GM23248 (cell line): ENCODE results near the gene ST6GALNAC3. TPM values are rescaled to one million over a fixed set of nuclear protein-coding genes. Genes with fewer than 3 reads are reported as not detected.

Source experiments
- DNase-seq: peaks from one replicate; pipeline ENCODE4 v3.0.0-alpha.2; 2015
- H2AFZ ChIP-seq: fragments of 200-600 bp; sonication (generic); 2 replicates; pipeline ENCODE4 v1.6.1; 2016; ENCODE audit warnings: antibody characterized with exemption
- H3F3A ChIP-seq: fragments of 200-600 bp; sonication (generic); 2 replicates; pipeline ENCODE4 v1.6.1; 2016; ENCODE audit warnings: mild to moderate bottlenecking, antibody characterized with exemption, mixed run types; ENCODE audit not compliant: insufficient read depth
- H3K27ac ChIP-seq: fragments of 200-600 bp; sonication (generic); 2 replicates; pipeline ENCODE4 v1.5.1; 2016; ENCODE audit warnings: mild to moderate bottlenecking
- H3K27me3 ChIP-seq: fragments of 200-600 bp; sonication (generic); replicated peaks from 2 replicates; pipeline ENCODE4 v1.6.1; 2016; ENCODE audit warnings: mild to moderate bottlenecking; ENCODE audit not compliant: insufficient read depth
- H3K36me3 ChIP-seq: fragments of 200-600 bp; sonication (generic); 2 replicates; pipeline ENCODE4 v1.6.1; 2016; ENCODE audit warnings: low read depth, mild to moderate bottlenecking
- H3K4me1 ChIP-seq: fragments of 200-600 bp; sonication (generic); 2 replicates; pipeline ENCODE4 v1.6.1; 2016; ENCODE audit warnings: mild to moderate bottlenecking; ENCODE audit not compliant: insufficient read depth
- H3K4me2 ChIP-seq: fragments of 200-600 bp; sonication (generic); one replicate; pipeline ENCODE4 v1.6.1; 2016; ENCODE audit warnings: mild to moderate bottlenecking; ENCODE audit not compliant: unreplicated experiment
- H3K4me3 ChIP-seq: fragments of 200-600 bp; sonication (generic); 2 replicates; pipeline ENCODE4 v1.5.1; 2016; ENCODE audit warnings: mild to moderate bottlenecking
- H3K79me2 ChIP-seq: fragments of 200-600 bp; sonication (generic); 2 replicates; pipeline ENCODE4 v1.6.1; 2016; ENCODE audit warnings: mild to moderate bottlenecking; ENCODE audit not compliant: insufficient read depth
- H3K9ac ChIP-seq: fragments of 200-600 bp; sonication (generic); 2 replicates; pipeline ENCODE4 v1.6.1; 2016; ENCODE audit warnings: mild to moderate bottlenecking
- H3K9me2 ChIP-seq: fragments of 200-600 bp; sonication (generic); 2 replicates; pipeline ENCODE4 v1.6.1; 2016; ENCODE audit warnings: mixed run types, mild to moderate bottlenecking, moderate library complexity; ENCODE audit not compliant: insufficient read depth
- H3K9me3 ChIP-seq: fragments of 200-600 bp; sonication (generic); one replicate; pipeline ENCODE4 v1.6.1; 2017; ENCODE audit warnings: low read depth
- H4K20me1 ChIP-seq: fragments of 200-600 bp; sonication (generic); 2 replicates; pipeline ENCODE4 v1.6.0; 2016; ENCODE audit not compliant: insufficient read depth
- EZH2 ChIP-seq: fragments of 200-600 bp; sonication (generic); IDR thresholded peaks from 2 replicates; pipeline ENCODE4 v1.6.1; 2018; ENCODE audit warnings: antibody characterized with exemption, mild to moderate bottlenecking; ENCODE audit not compliant: insufficient read depth, poor library complexity, severe bottlenecking
- EZH2phosphoT487 ChIP-seq: fragments of 200-600 bp; sonication (generic); IDR thresholded peaks from 2 replicates; pipeline ENCODE4 v1.6.1; 2018; ENCODE audit warnings: antibody characterized with exemption, moderate library complexity, mild to moderate bottlenecking, low read depth; ENCODE audit not compliant: insufficient read depth
- WGBS, 2 experiments: methylation state at CpG; one replicate each; pipeline ENCODE4 v1.1.6; 2015 to 2017; ENCODE audit warnings: low lambda C conversion rate in 2 of 2, low coverage in 1 of 2; ENCODE audit errors: missing lambda C conversion rate in 2 of 2; 5-methylcytosine and 5-hydroxymethylcytosine counted together
- in situ Hi-C: fragments of 300-500 bp; cut with MboI; formaldehyde crosslinking; loops from 2 replicates; pipeline ENCODE4 v1.15.0; 2020
- polyA plus RNA-seq: library from polyadenylated mRNA; unstranded; fragments of >200 nt; fragmentation: Nextera tagmentation; extraction: Ambion mirVana; gene quantifications from 2 replicates; pipeline ENCODE4 v1.2.1, GENCODE V29; 2016
- total RNA-seq: library from RNA; depleted of rRNA; stranded (reverse); fragments of >200 nt; shearing (Covaris generic); gene quantifications from 2 replicates; pipeline ENCODE4 v1.2.3, GENCODE V29; 2014

ST6GALNAC3 gene
- total and polyA plus RNA-seq, 2 experiments from 2014 or later = not detected

GRCh38 chr1:76470166-76470565, 395.6 kb downstream of the ST6GALNAC3 start:
- no peak for DNase-seq
- in situ Hi-C loops = no loop called here
- WGBS, 2 experiments = 85 to 90% methylated on average over 1 of the region's 1 CpG

GRCh38 chr1:76471536-76471935, 397.0 kb downstream of the ST6GALNAC3 start:
- DNase-seq = peak; percentile 32
- TF ChIP-seq EZH2 (no peak), EZH2phosphoT487 (no peak)
- H3K9me3 ChIP-seq = no peaks in the 10 kb centered on the region
- no peak overlapping the region for H3K27ac ChIP-seq
- peaks cover 4% of the 10 kb centered on the region; the same call in 1 of the 2 replicates for H3F3A ChIP-seq
- in situ Hi-C loops = no loop called here
- H2AFZ ChIP-seq = no peak overlapping the region
- no peak overlapping the region for H3K9ac ChIP-seq
- H3K9me2 ChIP-seq = 0 out of 2 replicates have a peak, but pooled peaks cover 4% of the 10 kb centered on the region
- H3K36me3 ChIP-seq = no peaks in the 10 kb centered on the region
- H3K4me1 ChIP-seq = peaks cover 15% of the 10 kb centered on the region
- no peaks in the 10 kb centered on the region for H3K79me2 ChIP-seq
- H3K4me3 ChIP-seq = no peak overlapping the region
- H3K4me2 ChIP-seq = peak overlapping the region; percentile 48
- H3K27me3 ChIP-seq = no peaks in the 10 kb centered on the region
- H4K20me1 ChIP-seq = no peaks in the 10 kb centered on the region

More at GRCh38 chr1:76470166-76470565, 395.6 kb downstream of the ST6GALNAC3 start:
- Histone ChIP-seq H3K9me2 (0 out of 2 replicates have a peak, but pooled peaks cover 4% of the 10 kb centered on the region), H3K27ac (no peak overlapping the region), H3K27me3 (no peaks in the 10 kb centered on the region), H3K4me3 (no peak overlapping the region), H3K9ac (no peak overlapping the region), H3K4me2 (no peak overlapping the region), H3F3A (peaks cover 8% of the 10 kb centered on the region; the same call in 1 of the 2 replicates), H3K79me2 (no peaks in the 10 kb centered on the region), H3K36me3 (no peaks in the 10 kb centered on the region), H4K20me1 (no peaks in the 10 kb centered on the region), H3K9me3 (no peaks in the 10 kb centered on the region), H3K4me1 (peaks cover 19% of the 10 kb centered on the region), H2AFZ (no peak overlapping the region)
- TF ChIP-seq EZH2 = no peak

- no peak for DNase-seq
- Histone ChIP-seq H3K9me3 (no peaks in the 10 kb centered on the region), H3K36me3 (no peaks in the 10 kb centered on the region), H3K4me3 (no peak overlapping the region), H4K20me1 (no peaks in the 10 kb centered on the region), H3K27ac (no peak overlapping the region), H3K9me2 (0 out of 2 replicates have a peak, but pooled peaks cover 4% of the 10 kb centered on the region), H3K27me3 (no peaks in the 10 kb centered on the region), H2AFZ (no peak overlapping the region), H3K4me1 (peaks cover 15% of the 10 kb centered on the region), H3K79me2 (no peaks in the 10 kb centered on the region), H3F3A (peaks cover 4% of the 10 kb centered on the region; the same call in 1 of the 2 replicates), H3K9ac (no peak overlapping the region), H3K4me2 (no peak overlapping the region)
- in situ Hi-C loops = no loop called here
- WGBS, 2 experiments = 56 to 69% methylated on average over 1 of the region's 1 CpG
- TF ChIP-seq EZH2 (no peak), EZH2phosphoT487 (no peak)
Measured at GRCh38 chr1:76473591-76473990, 399.0 kb downstream of the ST6GALNAC3 start.

GRCh38 chr1:76474922-76475321, 400.4 kb downstream of the ST6GALNAC3 start:
- Histone ChIP-seq H3K4me3 (no peak overlapping the region), H3K36me3 (no peaks in the 10 kb centered on the region), H3K9me3 (no peaks in the 10 kb centered on the region), H3K9me2 (0 out of 2 replicates have a peak, but pooled peaks cover 4% of the 10 kb centered on the region), H3K79me2 (no peaks in the 10 kb centered on the region), H3K4me2 (no peak overlapping the region), H3K9ac (no peak overlapping the region), H3K27ac (no peak overlapping the region), H3K27me3 (no peaks in the 10 kb centered on the region), H2AFZ (no peak overlapping the region), H3F3A (peaks cover 4% of the 10 kb centered on the region; the same call in 1 of the 2 replicates), H3K4me1 (peaks cover 15% of the 10 kb centered on the region), H4K20me1 (no peaks in the 10 kb centered on the region)
- TF ChIP-seq EZH2 (no peak), EZH2phosphoT487 (no peak)
- DNase-seq = no peak
- WGBS, 2 experiments = 92 to 99% methylated on average over 4 of the region's 4 CpGs
- in situ Hi-C loops = no loop called here

- in situ Hi-C loops = no loop called here
- DNase-seq = peak; percentile 26
- Histone ChIP-seq H3K4me1 (peaks cover 20% of the 10 kb centered on the region), H3K36me3 (no peaks in the 10 kb centered on the region), H3F3A (peaks cover 6% of the 10 kb centered on the region; the same call in 1 of the 2 replicates), H4K20me1 (no peaks in the 10 kb centered on the region), H3K9ac (no peak overlapping the region), H3K9me2 (0 out of 2 replicates have a peak, but pooled peaks cover 2% of the 10 kb centered on the region), H3K27me3 (no peaks in the 10 kb centered on the region), H3K79me2 (no peaks in the 10 kb centered on the region), H2AFZ (no peak overlapping the region), H3K27ac (no peak overlapping the region), H3K4me2 (no peak overlapping the region), H3K9me3 (no peaks in the 10 kb centered on the region), H3K4me3 (no peak overlapping the region)
- no peak for TF ChIP-seq EZH2phosphoT487
- no peak for TF ChIP-seq EZH2
Measured at GRCh38 chr1:76477156-76477555, 402.6 kb downstream of the ST6GALNAC3 start.
